Endothelial cell of umbilical vein (primary cell): ENCODE results near the gene YWHAE. TPM values are rescaled to one million over a fixed set of nuclear protein-coding genes. Genes with fewer than 3 reads are reported as not detected.
A peak's percentile ranks its signal among the peaks of the same experiment; 100 is the strongest.

ENCODE experiments used
- BruUV-seq: library from RNA; stranded (reverse); fragments of 400-500 nt; replicated peaks from 2 replicates; lab custom pipeline; 2021; lab: Mats Ljungman, UMichigan
- CTCF ChIA-PET: fragments of 300-600, 350-600 bp; sonication (Branson Sonifier 250); formaldehyde crosslinking; loops from one replicate; lab custom pipeline; 2021; ENCODE audit warnings: antibody characterized with exemption, inconsistent platforms; lab: Charles Lee
- POLR2A ChIA-PET: fragments of 300-600, 350-600 bp; sonication (Branson Sonifier 250); formaldehyde crosslinking; loops from one replicate; lab custom pipeline; 2021; ENCODE audit warnings: antibody characterized with exemption, inconsistent platforms; lab: Charles Lee
- DNase-seq: peaks from one replicate; pipeline ENCODE4 v3.0.0-alpha.2; 2011; ENCODE audit warnings: low read depth, low spot score
- FAIRE-seq: peaks from 2 replicates; lab custom pipeline; 2011; peaks lifted over from hg19 to GRCh38; lab: Jason Lieb, UNC
- H2AFZ ChIP-seq: 2 replicates; pipeline ENCODE4 v1.6.0; 2012; ENCODE audit warnings: low read depth, low read length, control low read depth, inconsistent platforms
- H3K27ac ChIP-seq: 2 replicates; pipeline ENCODE4 v1.5.1; 2011; ENCODE audit warnings: low read depth, mild to moderate bottlenecking, control low read depth, low read length, moderate library complexity; ENCODE audit not compliant: insufficient read depth
- H3K27me3 ChIP-seq, 2 experiments: 2 replicates each; pipeline versions ENCODE4 v1.6.0 to v1.6.1; 2011; ENCODE audit warnings: low read length in 2 of 2, mixed read lengths in 1 of 2; ENCODE audit not compliant: control insufficient read depth in 2 of 2, insufficient read depth in 2 of 2
- H3K36me3 ChIP-seq, 2 experiments: 2 replicates in 1 of 2; 3 replicates in 1 of 2; pipeline ENCODE4 v1.5.1; 2011; ENCODE audit warnings: low read length in 2 of 2, mild to moderate bottlenecking in 1 of 2, moderate library complexity in 1 of 2; ENCODE audit not compliant: control insufficient read depth in 2 of 2, insufficient read depth in 2 of 2; ENCODE audit errors: extremely low read depth in 1 of 2
- H3K4me1 ChIP-seq: 3 replicates; pipeline ENCODE4 v1.5.1; 2011; ENCODE audit warnings: mild to moderate bottlenecking, low read length; ENCODE audit not compliant: control insufficient read depth, insufficient read depth; ENCODE audit errors: extremely low read depth
- H3K4me2 ChIP-seq: 2 replicates; pipeline ENCODE4 v1.6.1; 2011; ENCODE audit warnings: low read length, control low read depth, mixed read lengths; ENCODE audit not compliant: insufficient read depth
- H3K4me3 ChIP-seq, 3 experiments: fragments of 200-600 bp in 1 of 3; sonication (generic), shearing (Covaris generic) in 1 of 3; replicated peaks in 1 of 3; 2 replicates each; pipeline ENCODE4 v1.5.1; 2011 to 2016; ENCODE audit warnings: control low read depth in 3 of 3, low read length in 3 of 3, mild to moderate bottlenecking in 2 of 3, inconsistent platforms in 1 of 3, low read depth in 1 of 3, moderate library complexity in 1 of 3; ENCODE audit not compliant: insufficient read depth in 1 of 3
- H3K79me2 ChIP-seq: 2 replicates; pipeline ENCODE4 v1.6.0; 2012; ENCODE audit warnings: low read length, inconsistent platforms; ENCODE audit not compliant: control insufficient read depth, insufficient read depth
- H3K9ac ChIP-seq: replicated peaks from 2 replicates; pipeline ENCODE3; 2011; ENCODE audit warnings: low read length, control low read depth; ENCODE audit not compliant: insufficient read depth; ENCODE audit errors: extremely low read depth
- H3K9me1 ChIP-seq: replicated peaks from 3 replicates; pipeline ENCODE4 v1.6.0; 2011; ENCODE audit warnings: mild to moderate bottlenecking, low read length; ENCODE audit not compliant: control insufficient read depth, insufficient read depth; ENCODE audit errors: extremely low read depth
- H3K9me3 ChIP-seq: replicated peaks from 2 replicates; pipeline ENCODE4 v1.5.1; 2012; ENCODE audit warnings: low read length, inconsistent platforms; ENCODE audit not compliant: control insufficient read depth, insufficient read depth
- H4K20me1 ChIP-seq: replicated peaks from 2 replicates; pipeline ENCODE3; 2011; ENCODE audit warnings: mild to moderate bottlenecking, low read length; ENCODE audit not compliant: control insufficient read depth, insufficient read depth; ENCODE audit errors: extremely low read depth
- CTCF ChIP-seq, 2 donors: IDR thresholded peaks; 1 replicate in 1 of 2; 2 replicates in 1 of 2; pipeline ENCODE4 v1.5.1; 2011; ENCODE audit warnings: low read length in 2 of 2, mild to moderate bottlenecking in 2 of 2, moderate library complexity in 2 of 2, control low read depth in 1 of 2, inconsistent platforms in 1 of 2, low read depth in 1 of 2; ENCODE audit not compliant: insufficient read depth in 1 of 2; ENCODE audit errors: extremely low read depth in 1 of 2
- FOS ChIP-seq: IDR thresholded peaks from 2 replicates; pipeline ENCODE4 v1.6.1; 2011; ENCODE audit warnings: mild to moderate bottlenecking, low read length, moderate library complexity, borderline replicate concordance; ENCODE audit not compliant: insufficient read depth
- JUN ChIP-seq: IDR thresholded peaks from 2 replicates; pipeline ENCODE4 v1.6.1; 2011; ENCODE audit warnings: borderline replicate concordance, low read depth; ENCODE audit not compliant: insufficient read length, insufficient read depth
- MYC ChIP-seq: IDR thresholded peaks from one replicate; pipeline ENCODE4 v1.6.1; 2011; ENCODE audit warnings: mild to moderate bottlenecking, low read depth, low read length
- dilution Hi-C: fragments of 300-500 bp; cut with MboI; formaldehyde crosslinking; loops from one replicate; pipeline ENCODE4 v1.15.0; 2019; ENCODE audit warnings: low sequenced_read_pairs; ENCODE audit not compliant: extremely low pct_ligation_motif_present
- intact Hi-C: fragments of 100-400 bp; cut with micrococcal nuclease; formaldehyde crosslinking; loops from one replicate; pipeline ENCODE4 v1.10.0; 2022
- polyA plus RNA-seq, 4 experiments: library from polyadenylated mRNA; depleted of rRNA in 3 of 4; stranded (reverse) in 3 of 4; unstranded in 1 of 4; fragments of >200 nt; gene quantifications; 2 replicates each; pipeline versions ENCODE4 v1.2.1 to v1.2.3, GENCODE V29; 2011 to 2012; ENCODE audit warnings: missing spikeins in 1 of 4
- total RNA-seq: library from RNA; stranded (reverse); gene quantifications from 2 replicates; pipeline ENCODE4 v1.2.3, GENCODE V29; 2021

The YWHAE gene
- total and polyA plus RNA-seq, 2 donors (not counting 3 experiments of a cell fraction or from before 2014, with no cell fraction given): 396 to 819 TPM

- Histone ChIP-seq H3K9me3 (no peaks in the 10 kb centered on the region), H3K79me2 (peaks cover 100% of the 10 kb centered on the region), H3K4me2 (no peak overlapping the region), H3K4me1 (peaks cover 23% of the 10 kb centered on the region), H3K27ac (no peak overlapping the region), H3K27me3 (no peaks in the 10 kb centered on the region), H3K4me3 (no peak overlapping the region), H2AFZ (no peak overlapping the region), H3K36me3 (peaks cover 4 to 6% of the 10 kb centered on the region in 2 experiments), H3K9me1 (no peaks in the 10 kb centered on the region), H3K9ac (no peak overlapping the region), H4K20me1 (peaks cover 28% of the 10 kb centered on the region)
- intact Hi-C loops: no loop called here
- dilution Hi-C loops: no loop called here
- no peak for DNase-seq
- ChIA-PET CTCF (interaction anchor here (1.0 to 4.4 kb wide), 40 partner anchors 8 to 264 kb away, joined by 3 to 128 read pairs (median 12); partner anchors contain the start of genes CRK, INPP5K, MYO1C and YWHAE), POLR2A (interaction anchor here (0.7 to 1.5 kb wide), 4 partner anchors 31 to 322 kb away, joined by 3 to 5 read pairs (median 4); partner anchors contain the start of gene YWHAE)
- no TSS peak for BruUV-seq
- no peak for FAIRE-seq
- TF ChIP-seq JUN (no peak), MYC (no peak), FOS (no peak)
Observed at GRCh38 chr17:1366234-1366633, 33.8 kb downstream of the YWHAE start.

GRCh38 chr17:1365445-1366039, 34.5 kb downstream of the YWHAE start:
- DNase-seq: peak; percentile 86
- Histone ChIP-seq H3K27ac (no peak overlapping the region), H2AFZ (no peak overlapping the region), H3K4me3 (no peak overlapping the region), H3K4me2 (no peak overlapping the region), H3K79me2 (peaks cover 100% of the 10 kb centered on the region), H3K9me3 (no peaks in the 10 kb centered on the region), H4K20me1 (peaks cover 28% of the 10 kb centered on the region), H3K27me3 (no peaks in the 10 kb centered on the region), H3K9me1 (no peaks in the 10 kb centered on the region), H3K9ac (no peak overlapping the region), H3K36me3 (peaks cover 6 to 9% of the 10 kb centered on the region in 2 experiments), H3K4me1 (peaks cover 28% of the 10 kb centered on the region)
- ChIA-PET POLR2A (interaction anchor here (0.5 to 1.5 kb wide), 7 partner anchors 32 to 275 kb away, joined by 3 to 6 read pairs (median 4); partner anchors contain the start of genes CRK and YWHAE), CTCF (interaction anchor here (0.6 to 4.4 kb wide), 70 partner anchors 8 to 351 kb away, joined by 3 to 128 read pairs (median 8); partner anchors contain the start of genes CRK, INPP5K, MYO1C and RILP)
- peak; percentile 86 for FAIRE-seq
- dilution Hi-C loops (no loop called here), intact Hi-C loops (loop anchor here (1.0 to 2.0 kb wide), 3 partner anchors 33 to 150 kb away; partner anchors contain the start of gene CRK)
- no TSS peak for BruUV-seq
- TF ChIP-seq FOS: no peak
- peak; percentile 72 to 75 for TF ChIP-seq CTCF (IDR thresholded peaks at IDR 0.05; ENCODE audit: extremely low read depth in 1 of 2, insufficient read depth in 1 of 2, low read depth in 1 of 2, low read length in 2 of 2)
